GM23248 (cell line): ENCODE results near the gene HDAC2.

Experiments
- EZH2 ChIP-seq: fragments of 200-600 bp; sonication (generic); IDR thresholded peaks from 2 replicates; pipeline ENCODE4 v1.6.1; 2018; ENCODE audit warnings: antibody characterized with exemption, mild to moderate bottlenecking; ENCODE audit not compliant: insufficient read depth, poor library complexity, severe bottlenecking
- EZH2phosphoT487 ChIP-seq: fragments of 200-600 bp; sonication (generic); IDR thresholded peaks from 2 replicates; pipeline ENCODE4 v1.6.1; 2018; ENCODE audit warnings: antibody characterized with exemption, moderate library complexity, mild to moderate bottlenecking, low read depth; ENCODE audit not compliant: insufficient read depth

- TF ChIP-seq EZH2 (no peak), EZH2phosphoT487 (no peak)
These were observed 10.2 kb downstream of the HDAC2 start for GRCh38 chr6:113960795-113961194.
